IMR-90 (cell line): ENCODE results near the gene CDKN2C. TPM values are rescaled to one million over a fixed set of nuclear protein-coding genes. Genes with fewer than 3 reads are reported as not detected.
A peak's percentile ranks its signal among the peaks of the same experiment; 100 is the strongest.

Experiments
- ATAC-seq: fragments of 200-7000 bp; cut with Tn5 transposase; 2 replicates; pipeline ENCODE4 v1.9.1; 2020; ENCODE audit warnings: low read depth, mild to moderate bottlenecking, moderate library complexity
- BruUV-seq: library from RNA; stranded (reverse); fragments of 400-500 nt; replicated peaks from 2 replicates; lab custom pipeline; 2021; lab: Mats Ljungman, UMichigan
- CTCF ChIA-PET: fragments of 300-600 bp; formaldehyde crosslinking; extraction: SDS; loops from one replicate; lab custom pipeline; 2021; ENCODE audit warnings: antibody characterized with exemption; lab: Yijun Ruan, JAX
- POLR2A ChIA-PET: fragments of 300-600 bp; sonication (Branson Sonifier 250); formaldehyde crosslinking; loops from one replicate; lab custom pipeline; 2022; ENCODE audit warnings: antibody characterized with exemption; ENCODE audit not compliant: unreplicated experiment; lab: Charles Lee
- DNase-seq: peaks from one replicate; pipeline ENCODE4 v3.0.0; 2013
- H2AFZ ChIP-seq: replicated peaks from 2 replicates; pipeline ENCODE3; 2013; ENCODE audit warnings: low read length, mild to moderate bottlenecking; ENCODE audit not compliant: poor library complexity
- H2AK5ac ChIP-seq: 2 replicates; pipeline ENCODE4 v1.6.1; 2013; ENCODE audit warnings: low read depth, low read length, inconsistent platforms
- H2AK9ac ChIP-seq: replicated peaks from 2 replicates; pipeline ENCODE3; 2013; ENCODE audit warnings: mild to moderate bottlenecking, low read depth, low read length, moderate library complexity; ENCODE audit not compliant: poor library complexity
- H2BK120ac ChIP-seq: 2 replicates; pipeline ENCODE4 v1.6.1; 2013; ENCODE audit warnings: low read depth, low read length, inconsistent platforms
- H2BK15ac ChIP-seq: 3 replicates; pipeline ENCODE4 v1.6.1; 2013; ENCODE audit warnings: low read depth, low read length, inconsistent platforms
- H2BK20ac ChIP-seq: 2 replicates; pipeline ENCODE4 v1.6.1; 2013; ENCODE audit warnings: low read depth, mild to moderate bottlenecking, inconsistent platforms, low read length, moderate library complexity
- H2BK5ac ChIP-seq: 2 replicates; pipeline ENCODE4 v1.6.1; 2013; ENCODE audit warnings: mild to moderate bottlenecking, low read depth, low read length, inconsistent platforms; ENCODE audit not compliant: poor library complexity, severe bottlenecking
- H3K14ac ChIP-seq: replicated peaks from 2 replicates; pipeline ENCODE4 v1.6.1; 2013; ENCODE audit warnings: low read depth, low read length, inconsistent platforms
- H3K18ac ChIP-seq: 2 replicates; pipeline ENCODE4 v1.6.1; 2013; ENCODE audit warnings: low read depth, low read length, control low read depth
- H3K23ac ChIP-seq: 2 replicates; pipeline ENCODE4 v1.6.1; 2013; ENCODE audit warnings: low read depth, low read length, inconsistent platforms
- H3K27ac ChIP-seq: 2 replicates; pipeline ENCODE4 v1.5.1; 2013; ENCODE audit warnings: mild to moderate bottlenecking, control low read depth, low read length; ENCODE audit not compliant: insufficient read depth
- H3K27me3 ChIP-seq: 2 replicates; pipeline ENCODE4 v1.6.1; 2013; ENCODE audit warnings: low read length; ENCODE audit not compliant: control insufficient read depth, insufficient read depth
- H3K36me3 ChIP-seq: 2 replicates; pipeline ENCODE4 v1.6.1; 2013; ENCODE audit warnings: low read length, mixed read lengths; ENCODE audit not compliant: control insufficient read depth, insufficient read depth
- H3K4ac ChIP-seq: 2 replicates; pipeline ENCODE4 v1.6.1; 2013; ENCODE audit warnings: low read depth, low read length, inconsistent platforms
- H3K4me1 ChIP-seq: 2 replicates; pipeline ENCODE4 v1.6.1; 2013; ENCODE audit warnings: low read length, mixed read lengths; ENCODE audit not compliant: control insufficient read depth, insufficient read depth
- H3K4me2 ChIP-seq: 2 replicates; pipeline ENCODE4 v1.6.1; 2013; ENCODE audit warnings: low read depth, mild to moderate bottlenecking, control low read depth, low read length, moderate library complexity
- H3K4me3 ChIP-seq: 2 replicates; pipeline ENCODE4 v1.5.1; 2013; ENCODE audit warnings: low read depth, mild to moderate bottlenecking, control low read depth, low read length, moderate library complexity; ENCODE audit not compliant: insufficient read depth
- H3K56ac ChIP-seq: 2 replicates; pipeline ENCODE4 v1.6.1; 2013; ENCODE audit warnings: low read length, inconsistent platforms; ENCODE audit not compliant: insufficient read depth; ENCODE audit errors: extremely low read depth
- H3K79me1 ChIP-seq, 2 experiments: 2 replicates each; pipeline ENCODE4 v1.6.1; 2013; ENCODE audit warnings: low read length in 2 of 2, inconsistent platforms in 1 of 2, low read depth in 1 of 2
- H3K9ac ChIP-seq: 2 replicates; pipeline ENCODE4 v1.6.1; 2013; ENCODE audit warnings: low read depth, low read length, control low read depth
- H3K9me1 ChIP-seq: 2 replicates; pipeline ENCODE4 v1.6.1; 2013; ENCODE audit warnings: low read length, inconsistent platforms; ENCODE audit not compliant: insufficient read depth
- H3K9me3 ChIP-seq: 2 replicates; pipeline ENCODE4 v1.6.1; 2013; ENCODE audit warnings: low read length; ENCODE audit not compliant: control insufficient read depth, insufficient read depth
- H4K20me1 ChIP-seq: 2 replicates; pipeline ENCODE4 v1.6.1; 2013; ENCODE audit warnings: low read length, inconsistent platforms; ENCODE audit not compliant: insufficient read depth
- H4K5ac ChIP-seq: 2 replicates; pipeline ENCODE4 v1.6.1; 2013; ENCODE audit warnings: mild to moderate bottlenecking, low read depth, low read length, control low read depth
- H4K8ac ChIP-seq, 2 experiments: 2 replicates each; pipeline ENCODE4 v1.6.1; 2013; ENCODE audit warnings: low read depth in 2 of 2, low read length in 2 of 2, control low read depth in 1 of 2, inconsistent platforms in 1 of 2
- H4K91ac ChIP-seq: 2 replicates; pipeline ENCODE4 v1.6.1; 2013; ENCODE audit warnings: low read depth, low read length, inconsistent platforms; ENCODE audit not compliant: insufficient read depth
- RAD21 ChIP-seq: IDR thresholded peaks from 2 replicates; pipeline ENCODE4 v1.6.1; 2012; ENCODE audit warnings: low read length, improper control_type of control experiment
- SMC3 ChIP-seq: fragments of 150-350 bp; IDR thresholded peaks from 2 replicates; pipeline ENCODE4 v1.6.1; 2016; ENCODE audit warnings: low read depth, mild to moderate bottlenecking, antibody characterized with exemption, low read length, moderate library complexity
- WGBS, 2 experiments: methylation state at CpG; one replicate each; pipeline versions ENCODE4 v1.1.5 to v1.1.7; 2013; ENCODE audit warnings: missing lambda C conversion rate in 2 of 2; ENCODE audit not compliant: insufficient read length in 1 of 2; ENCODE audit errors: extremely low coverage in 2 of 2; 5-methylcytosine and 5-hydroxymethylcytosine counted together
- dilution Hi-C: fragments of 300-500 bp; cut with HindIII; formaldehyde crosslinking; loops from one replicate; pipeline ENCODE4 v1.14.3; 2018; ENCODE audit warnings: low sequenced_read_pairs; ENCODE audit not compliant: unreplicated experiment
- in situ Hi-C: fragments of 300-500 bp; cut with MboI; formaldehyde crosslinking; loops from 3 replicates; pipeline ENCODE4 v1.14.3; 2019; ENCODE audit warnings: low sequenced_read_pairs, inconsistent platforms, mixed read lengths
- intact Hi-C: fragments of 100-400 bp; cut with micrococcal nuclease; formaldehyde crosslinking; loops from 2 replicates; pipeline ENCODE4 v1.10.0; 2022
- polyA plus RNA-seq, 3 experiments: library from polyadenylated mRNA; depleted of rRNA; stranded (reverse); fragments of >200 nt; gene quantifications; 2 replicates each; pipeline ENCODE4 v1.2.3, GENCODE V29; 2012; ENCODE audit warnings: low replicate concordance in 1 of 3
- total RNA-seq: library from RNA; depleted of rRNA; stranded (reverse); fragments of >200 nt; gene quantifications from 2 replicates; pipeline ENCODE4 v1.2.3, GENCODE V29; 2012
- TF ChIP-seq, protein P1 (sequence below): fragments of 150-350 bp; IDR thresholded peaks from 2 replicates; pipeline ENCODE4 v1.6.1; 2016; ENCODE audit warnings: low read depth, mild to moderate bottlenecking, low read length, moderate library complexity, borderline replicate concordance
- TF ChIP-seq, protein P2 (sequence below): conservative IDR thresholded peaks from 2 replicates; pipeline ENCODE4 v1.5.1; 2012; ENCODE audit warnings: mild to moderate bottlenecking, low read depth, low read length, improper control_type of control experiment

The CDKN2C gene
- total and polyA plus RNA-seq, 2 of the 4 experiments (the other 2 are of a cell fraction), result 14.3 to 15.5 TPM

DNA sequence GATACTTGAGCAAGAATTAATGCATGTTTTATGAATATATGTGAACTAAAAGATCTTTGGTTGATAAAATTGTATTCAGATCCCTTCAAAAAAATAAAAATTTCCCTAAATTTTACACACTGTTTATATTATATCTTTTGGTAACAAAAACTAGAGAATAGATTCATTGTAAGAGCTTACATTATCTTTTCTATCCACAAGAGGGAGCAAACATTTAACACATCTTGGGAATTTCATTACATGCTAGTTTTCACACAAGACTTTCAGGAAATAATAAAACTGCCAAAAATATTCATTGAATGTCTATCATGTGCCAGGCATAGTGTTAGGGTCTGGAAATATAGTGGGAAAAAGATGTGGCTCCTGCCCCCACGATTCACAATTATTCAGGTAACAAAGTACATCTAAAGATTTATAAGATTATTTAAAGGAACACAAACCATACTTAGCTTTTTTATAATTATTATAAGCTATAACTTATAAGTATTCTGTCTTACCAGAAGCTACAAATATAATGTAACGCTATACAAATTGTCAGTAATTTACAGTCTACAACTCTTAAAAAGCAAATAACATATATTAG, 40.6 kb upstream of the CDKN2C start:
- Histone ChIP-seq H3K23ac (no peak overlapping the region), H3K9ac (no peak overlapping the region), H4K91ac (no peak overlapping the region), H3K79me1 (peaks cover 5 to 26% of the 10 kb centered on the region in 2 experiments), H2AK9ac (no peak overlapping the region), H4K8ac (no peak overlapping the region), H3K4me3 (no peak overlapping the region), H2AFZ (no peak overlapping the region), H3K9me1 (no peaks in the 10 kb centered on the region; the same call in 1 of the 2 replicates), H2BK20ac (no peak overlapping the region), H3K4me2 (no peak overlapping the region), H3K27me3 (no peaks in the 10 kb centered on the region), H4K5ac (no peak overlapping the region), H4K20me1 (no peaks in the 10 kb centered on the region; the same call in 1 of the 2 replicates), H2AK5ac (no peak overlapping the region), H2BK120ac (no peak overlapping the region), H3K14ac (no peak overlapping the region), H3K18ac (no peak overlapping the region), H3K56ac (no peak overlapping the region), H3K36me3 (no peaks in the 10 kb centered on the region), H3K4ac (no peak overlapping the region), H3K4me1 (peaks cover 2% of the 10 kb centered on the region; the same call in 1 of the 2 replicates), H3K27ac (no peak overlapping the region), H3K9me3 (no peaks in the 10 kb centered on the region), H2BK5ac (no peak overlapping the region), H2BK15ac (no peak overlapping the region)
- ChIA-PET CTCF (interaction anchor here (0.6 to 1.6 kb wide), 9 partner anchors 10 to 546 kb away, joined by 3 to 9 read pairs (median 3); no protein-coding TSS in a partner anchor), POLR2A (no interaction called here)
- DNase-seq (peak; percentile 59), ATAC-seq (peak; percentile 54; the same call in 1 of the 2 replicates)
- peak; percentile 52 for TF ChIP-seq RAD21
- TF ChIP-seq, protein P1, sequence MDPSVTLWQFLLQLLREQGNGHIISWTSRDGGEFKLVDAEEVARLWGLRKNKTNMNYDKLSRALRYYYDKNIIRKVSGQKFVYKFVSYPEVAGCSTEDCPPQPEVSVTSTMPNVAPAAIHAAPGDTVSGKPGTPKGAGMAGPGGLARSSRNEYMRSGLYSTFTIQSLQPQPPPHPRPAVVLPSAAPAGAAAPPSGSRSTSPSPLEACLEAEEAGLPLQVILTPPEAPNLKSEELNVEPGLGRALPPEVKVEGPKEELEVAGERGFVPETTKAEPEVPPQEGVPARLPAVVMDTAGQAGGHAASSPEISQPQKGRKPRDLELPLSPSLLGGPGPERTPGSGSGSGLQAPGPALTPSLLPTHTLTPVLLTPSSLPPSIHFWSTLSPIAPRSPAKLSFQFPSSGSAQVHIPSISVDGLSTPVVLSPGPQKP, result no peak
- TF ChIP-seq, protein P2, sequence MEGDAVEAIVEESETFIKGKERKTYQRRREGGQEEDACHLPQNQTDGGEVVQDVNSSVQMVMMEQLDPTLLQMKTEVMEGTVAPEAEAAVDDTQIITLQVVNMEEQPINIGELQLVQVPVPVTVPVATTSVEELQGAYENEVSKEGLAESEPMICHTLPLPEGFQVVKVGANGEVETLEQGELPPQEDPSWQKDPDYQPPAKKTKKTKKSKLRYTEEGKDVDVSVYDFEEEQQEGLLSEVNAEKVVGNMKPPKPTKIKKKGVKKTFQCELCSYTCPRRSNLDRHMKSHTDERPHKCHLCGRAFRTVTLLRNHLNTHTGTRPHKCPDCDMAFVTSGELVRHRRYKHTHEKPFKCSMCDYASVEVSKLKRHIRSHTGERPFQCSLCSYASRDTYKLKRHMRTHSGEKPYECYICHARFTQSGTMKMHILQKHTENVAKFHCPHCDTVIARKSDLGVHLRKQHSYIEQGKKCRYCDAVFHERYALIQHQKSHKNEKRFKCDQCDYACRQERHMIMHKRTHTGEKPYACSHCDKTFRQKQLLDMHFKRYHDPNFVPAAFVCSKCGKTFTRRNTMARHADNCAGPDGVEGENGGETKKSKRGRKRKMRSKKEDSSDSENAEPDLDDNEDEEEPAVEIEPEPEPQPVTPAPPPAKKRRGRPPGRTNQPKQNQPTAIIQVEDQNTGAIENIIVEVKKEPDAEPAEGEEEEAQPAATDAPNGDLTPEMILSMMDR, result peak; percentile 61
- TF ChIP-seq SMC3, result peak; percentile 67
- in situ Hi-C loops, result loop anchor here (10.0 kb wide), 2 partner anchors 265 to 365 kb away; no protein-coding TSS in a partner anchor
- WGBS, 2 experiments, result no CpG with 5 or more reads among the region's 2 CpGs
- intact Hi-C loops, result loop anchor here (1.0 to 5.0 kb wide), 4 partner anchors 116 to 368 kb away; no protein-coding TSS in a partner anchor
- BruUV-seq, result no TSS peak
- dilution Hi-C loops, result no loop called here
